H1 (cell line): ENCODE data around the gene UROD. TPM values are rescaled to one million over a fixed set of nuclear protein-coding genes. Genes with fewer than 3 reads are reported as not detected.

ENCODE experiments used
- CTCF ChIA-PET: fragments of 300-600 bp; sonication (Branson Sonifier 250); formaldehyde crosslinking; loops from one replicate; lab custom pipeline; 2021; ENCODE audit not compliant: partially characterized antibody; lab: Charles Lee
- POLR2A ChIA-PET: fragments of 300-600 bp; sonication (Branson Sonifier 250); formaldehyde crosslinking; loops from one replicate; lab custom pipeline; 2021; ENCODE audit warnings: inconsistent platforms; ENCODE audit not compliant: partially characterized antibody; lab: Charles Lee
- DNase-seq, 2 experiments: peaks; one replicate each; pipeline versions ENCODE4 v3.0.0 to v3.0.0-alpha.2; 2010 to 2022; ENCODE audit warnings: low spot score in 2 of 2, low read depth in 1 of 2, mixed read lengths in 1 of 2
- FAIRE-seq: peaks from 2 replicates; lab custom pipeline; 2011; peaks lifted over from hg19 to GRCh38; lab: Jason Lieb, UNC
- H2AFZ ChIP-seq: 2 replicates; pipeline ENCODE4 v1.8.1; 2012; ENCODE audit warnings: low read length, inconsistent platforms
- H2AK5ac ChIP-seq: 2 replicates; pipeline ENCODE4 v1.6.1; 2013; ENCODE audit warnings: low read depth, low read length
- H2BK120ac ChIP-seq: replicated peaks from 2 replicates; pipeline ENCODE3; 2013; ENCODE audit warnings: low read depth, low read length, inconsistent platforms
- H2BK12ac ChIP-seq: 2 replicates; pipeline ENCODE4 v1.6.1; 2013; ENCODE audit warnings: low read depth, low read length
- H2BK15ac ChIP-seq: 2 replicates; pipeline ENCODE4 v1.6.1; 2013; ENCODE audit warnings: low read length
- H2BK20ac ChIP-seq: 2 replicates; pipeline ENCODE4 v1.6.1; 2013; ENCODE audit warnings: low read length
- H2BK5ac ChIP-seq: 2 replicates; pipeline ENCODE4 v1.6.1; 2013; ENCODE audit warnings: low read depth, low read length
- H3K14ac ChIP-seq: 2 replicates; pipeline ENCODE4 v1.6.1; 2013; ENCODE audit warnings: inconsistent platforms; ENCODE audit not compliant: insufficient read length
- H3K18ac ChIP-seq: 2 replicates; pipeline ENCODE4 v1.6.1; 2013; ENCODE audit warnings: low read length; ENCODE audit errors: extremely low read depth
- H3K23ac ChIP-seq: 2 replicates; pipeline ENCODE4 v1.6.1; 2013; ENCODE audit warnings: inconsistent platforms; ENCODE audit not compliant: insufficient read length
- H3K23me2 ChIP-seq: 2 replicates; pipeline ENCODE4 v1.6.1; 2013; ENCODE audit warnings: low read depth, low read length
- H3K27ac ChIP-seq: 2 replicates; pipeline ENCODE4 v1.6.1; 2011; ENCODE audit warnings: low read depth, low read length, inconsistent platforms
- H3K27me3 ChIP-seq, 4 experiments: replicated peaks in 1 of 4; 1 replicate in 1 of 4; 2 replicates in 3 of 4; pipeline versions ENCODE4 v1.6.1 to v1.8.1; 2011 to 2013; ENCODE audit warnings: low read length in 3 of 4, mild to moderate bottlenecking in 3 of 4, inconsistent platforms in 2 of 4, mixed read lengths in 2 of 4, moderate library complexity in 1 of 4; ENCODE audit not compliant: control insufficient read depth in 3 of 4, insufficient read depth in 3 of 4; ENCODE audit errors: extremely low read depth in 1 of 4
- H3K36me3 ChIP-seq, 4 experiments: 2 replicates each; pipeline versions ENCODE4 v1.6.1 to v1.8.1; 2011 to 2013; ENCODE audit warnings: mild to moderate bottlenecking in 4 of 4, low read length in 3 of 4, moderate library complexity in 2 of 4, control low read depth in 1 of 4, inconsistent platforms in 1 of 4; ENCODE audit not compliant: insufficient read depth in 4 of 4, control insufficient read depth in 2 of 4
- H3K4ac ChIP-seq: replicated peaks from 2 replicates; pipeline ENCODE3; 2013; ENCODE audit warnings: low read length, low read depth, mixed read lengths, inconsistent platforms; ENCODE audit not compliant: insufficient read length
- H3K4me1 ChIP-seq, 4 experiments: replicated peaks in 1 of 4; 1 replicate in 1 of 4; 2 replicates in 3 of 4; pipeline versions ENCODE4 v1.6.1 to v1.8.1; 2011 to 2013; ENCODE audit warnings: low read length in 3 of 4, inconsistent platforms in 2 of 4, mixed read lengths in 1 of 4; ENCODE audit not compliant: insufficient read depth in 4 of 4, control insufficient read depth in 3 of 4
- H3K4me2 ChIP-seq, 2 experiments: 2 replicates each; pipeline versions ENCODE4 v1.6.1 to v1.8.1; 2011 to 2013; ENCODE audit warnings: low read depth in 2 of 2, low read length in 2 of 2, control low read depth in 1 of 2, inconsistent platforms in 1 of 2, mild to moderate bottlenecking in 1 of 2; ENCODE audit not compliant: insufficient read depth in 1 of 2
- H3K4me3 ChIP-seq, 4 experiments: fragments of 200-600, 300-600 bp in 1 of 4; sonication (generic), shearing (Covaris generic), sonication (Bioruptor Twin) in 1 of 4; 2 replicates each; pipeline versions ENCODE4 v1.5.1 to v1.8.1; 2011 to 2016; ENCODE audit warnings: low read length in 4 of 4, low read depth in 3 of 4, control low read depth in 2 of 4, inconsistent platforms in 2 of 4, mild to moderate bottlenecking in 2 of 4, mixed read lengths in 1 of 4, moderate library complexity in 1 of 4; ENCODE audit not compliant: insufficient read depth in 2 of 4; ENCODE audit errors: extremely low read depth in 1 of 4
- H3K56ac ChIP-seq: replicated peaks from 2 replicates; pipeline ENCODE3; 2013; ENCODE audit warnings: low read depth, mild to moderate bottlenecking, mixed read lengths, low read length, inconsistent platforms; ENCODE audit not compliant: insufficient read length
- H3K79me1 ChIP-seq: 2 replicates; pipeline ENCODE4 v1.6.1; 2013; ENCODE audit warnings: low read depth, low read length, control low read depth
- H3K79me2 ChIP-seq, 2 experiments: 2 replicates each; pipeline versions ENCODE4 v1.6.1 to v1.8.1; 2012 to 2013; ENCODE audit warnings: low read length in 2 of 2, mild to moderate bottlenecking in 2 of 2, inconsistent platforms in 1 of 2; ENCODE audit not compliant: insufficient read depth in 2 of 2, control insufficient read depth in 1 of 2
- H3K9ac ChIP-seq, 4 experiments: replicated peaks in 1 of 4; 1 replicate in 1 of 4; 2 replicates in 3 of 4; pipeline versions ENCODE4 v1.6.1 to v1.8.1; 2011 to 2013; ENCODE audit warnings: low read depth in 3 of 4, low read length in 3 of 4, control low read depth in 2 of 4, mild to moderate bottlenecking in 2 of 4, moderate library complexity in 2 of 4, inconsistent platforms in 1 of 4; ENCODE audit errors: extremely low read depth in 1 of 4
- H3K9me3 ChIP-seq, 2 experiments: 2 replicates each; pipeline versions ENCODE4 v1.6.1 to v1.8.1; 2012 to 2013; ENCODE audit warnings: mild to moderate bottlenecking in 2 of 2, moderate library complexity in 2 of 2, control low read depth in 1 of 2, inconsistent platforms in 1 of 2, low read depth in 1 of 2, low read length in 1 of 2, mixed read lengths in 1 of 2; ENCODE audit not compliant: insufficient read depth in 2 of 2
- H4K20me1 ChIP-seq, 2 experiments: replicated peaks in 1 of 2; 2 replicates each; pipeline versions ENCODE3 to v1.8.1; 2011 to 2013; ENCODE audit warnings: inconsistent platforms in 2 of 2, low read length in 2 of 2, mild to moderate bottlenecking in 1 of 2; ENCODE audit not compliant: insufficient read depth in 2 of 2, control insufficient read depth in 1 of 2
- H4K5ac ChIP-seq: 2 replicates; pipeline ENCODE4 v1.6.1; 2013; ENCODE audit warnings: low read length, low read depth, mixed read lengths, inconsistent platforms; ENCODE audit not compliant: insufficient read length
- H4K8ac ChIP-seq: 2 replicates; pipeline ENCODE4 v1.8.0; 2013; ENCODE audit warnings: mild to moderate bottlenecking, moderate library complexity, low read length, inconsistent platforms; ENCODE audit not compliant: insufficient read depth; ENCODE audit errors: extremely low read depth
- H4K91ac ChIP-seq: replicated peaks from 2 replicates; pipeline ENCODE3; 2013; ENCODE audit warnings: low read length, mixed read lengths, inconsistent platforms; ENCODE audit not compliant: insufficient read length
- ASH2L ChIP-seq: fragments of 200-600, 300-600 bp; sonication (generic); IDR thresholded peaks from one replicate; pipeline ENCODE4 v1.7.1; 2017; ENCODE audit warnings: low read length
- CBX5 ChIP-seq: fragments of 300-800, 300-1000 bp; sonication (generic); IDR thresholded peaks from 2 replicates; pipeline ENCODE4 v1.7.1; 2016; ENCODE audit warnings: antibody characterized with exemption, low read length, low read depth
- CBX8 ChIP-seq: fragments of 300-800, 300-1000 bp; sonication (generic); IDR thresholded peaks from 2 replicates; pipeline ENCODE4 v1.7.1; 2016; ENCODE audit warnings: low read depth, low read length, borderline replicate concordance
- EZH2 ChIP-seq: fragments of 200-600 bp; sonication (generic); IDR thresholded peaks from 2 replicates; pipeline ENCODE4 v1.7.1; 2012; ENCODE audit warnings: low read depth, mild to moderate bottlenecking, moderate library complexity, low read length, inconsistent platforms; ENCODE audit not compliant: severe bottlenecking
- JUN ChIP-seq: IDR thresholded peaks from 2 replicates; pipeline ENCODE4 v1.6.1; 2011; ENCODE audit warnings: low read depth, mild to moderate bottlenecking, improper control_type of control experiment, low read length
- JUND ChIP-seq: IDR thresholded peaks from 2 replicates; pipeline ENCODE4 v1.6.1; 2011; ENCODE audit warnings: mild to moderate bottlenecking, improper control_type of control experiment, low read length
- KDM1A ChIP-seq: fragments of 200-600, 300-600 bp; sonication (generic); IDR thresholded peaks from 2 replicates; pipeline ENCODE4 v1.7.1; 2016; ENCODE audit warnings: mild to moderate bottlenecking, low read length, borderline replicate concordance
- KDM4A ChIP-seq: IDR thresholded peaks from one replicate; pipeline ENCODE4 v1.7.1; 2012; ENCODE audit warnings: low read depth, mild to moderate bottlenecking, moderate library complexity, low read length, inconsistent platforms; ENCODE audit not compliant: severe bottlenecking
- SP1 ChIP-seq: IDR thresholded peaks from 2 replicates; pipeline ENCODE4 v1.6.1; 2011; ENCODE audit warnings: low read depth, low read length
- SP2 ChIP-seq: IDR thresholded peaks from 2 replicates; pipeline ENCODE4 v1.6.1; 2012; ENCODE audit warnings: mild to moderate bottlenecking, low read length, inconsistent platforms
- ZNF274 ChIP-seq: IDR thresholded peaks from 2 replicates; pipeline ENCODE4 v1.7.0; 2012; ENCODE audit warnings: low read length, borderline replicate concordance; ENCODE audit errors: extremely low read depth
- WGBS, 2 experiments: shearing (Covaris generic) in 1 of 2; methylation state at CpG; one replicate each; pipeline versions ENCODE4 v1.1.6 to v1.1.7; 2013 to 2015; ENCODE audit warnings: low lambda C conversion rate in 2 of 2, mixed read lengths in 2 of 2, inconsistent platforms in 1 of 2, low coverage in 1 of 2, missing lambda C conversion rate in 1 of 2; ENCODE audit not compliant: insufficient replicate concordance in 2 of 2, insufficient coverage in 1 of 2, insufficient read length in 1 of 2; ENCODE audit errors: extremely low coverage in 1 of 2, missing lambda C conversion rate in 1 of 2; 5-methylcytosine and 5-hydroxymethylcytosine counted together
- polyA plus RNA-seq, 7 experiments: library from polyadenylated mRNA; depleted of rRNA in 3 of 7; stranded (reverse) in 5 of 7; unstranded in 2 of 7; fragments of >200 nt in 5 of 7; fragments of 200-250 nt in 2 of 7; gene quantifications; 1 replicate in 5 of 7; 2 replicates in 1 of 7; 4 replicates in 1 of 7; pipeline versions ENCODE4 v1.2.1 to v1.2.3, GENCODE V29; 2011 to 2013; ENCODE audit warnings: missing spikeins in 2 of 7, mixed read lengths in 2 of 7
- total RNA-seq: library from RNA; stranded (reverse); fragmentation: NEBNext Ultra II Directional; extraction: Animal tissue kit (Norgen Biotek cat#: 25700); gene quantifications from 2 replicates; pipeline ENCODE4 v1.2.1, GENCODE V29; 2021
- TF ChIP-seq, protein P1 (sequence below): IDR thresholded peaks from 2 replicates; pipeline ENCODE4 v1.6.1; 2012; ENCODE audit warnings: inconsistent platforms

Gene UROD
- total and polyA plus RNA-seq, 2 of the 8 experiments (the other 6 are each of a cell fraction or from before 2014, with no cell fraction given) = 86.6 to 220 TPM

DNA sequence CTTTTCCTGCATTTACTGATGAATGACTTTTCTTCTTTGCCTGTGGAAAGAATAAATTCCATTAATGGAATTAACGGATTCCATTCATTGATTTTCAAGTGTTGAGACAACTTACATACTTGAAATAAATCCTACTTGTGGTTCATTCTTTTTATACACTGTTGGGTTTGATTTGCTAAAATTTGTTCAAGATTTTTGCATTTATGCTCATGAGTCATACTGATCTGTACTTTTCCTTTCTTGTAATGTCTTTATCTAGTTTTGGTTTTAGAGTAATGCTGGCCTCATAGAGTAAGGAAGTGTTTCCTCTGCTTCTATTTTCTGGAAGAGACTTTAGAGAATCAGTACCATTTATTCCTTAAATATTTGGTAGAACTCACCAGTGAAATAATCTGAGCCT, 14.4 kb downstream of the UROD start:
- ChIA-PET CTCF (no interaction called here), POLR2A (interaction anchor here (0.7 kb wide), 1 partner anchor 14 kb away, joined by 3 read pairs; no protein-coding TSS in a partner anchor)
- H2BK120ac ChIP-seq = no peak overlapping the region
- H2BK12ac ChIP-seq = no peak overlapping the region
- H3K14ac ChIP-seq = no peak overlapping the region
- DNase-seq (no peak), FAIRE-seq (no peak)
- H3K27ac ChIP-seq = no peak overlapping the region
- H3K4me2 ChIP-seq = no peak overlapping the region
- no peak overlapping the region for H2AFZ ChIP-seq
- H3K23me2 ChIP-seq = no peaks in the 10 kb centered on the region
- H3K4me1 ChIP-seq = no peaks in the 10 kb centered on the region
- no peak overlapping the region for H3K18ac ChIP-seq
- no peak overlapping the region for H3K4ac ChIP-seq
- no peaks in the 10 kb centered on the region for H3K9me3 ChIP-seq
- no peak overlapping the region for H4K8ac ChIP-seq
- H4K91ac ChIP-seq = no peak overlapping the region
- no peak overlapping the region for H3K9ac ChIP-seq
- TF ChIP-seq, protein P1, sequence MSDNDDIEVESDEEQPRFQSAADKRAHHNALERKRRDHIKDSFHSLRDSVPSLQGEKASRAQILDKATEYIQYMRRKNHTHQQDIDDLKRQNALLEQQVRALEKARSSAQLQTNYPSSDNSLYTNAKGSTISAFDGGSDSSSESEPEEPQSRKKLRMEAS = no peak
- TF ChIP-seq JUN = no peak
- no peak for TF ChIP-seq SP2
- TF ChIP-seq KDM4A = no peak
- TF ChIP-seq ZNF274 = no peak
- TF ChIP-seq CBX5 = no peak
- TF ChIP-seq EZH2 = no peak
- TF ChIP-seq JUND = no peak
- TF ChIP-seq KDM1A = no peak
- TF ChIP-seq SP1 = no peak
- no peak for TF ChIP-seq CBX8
- no peak for TF ChIP-seq ASH2L
- no peaks in the 10 kb centered on the region for H4K20me1 ChIP-seq
- no peak overlapping the region for H3K4me3 ChIP-seq
- 84% methylated on average over 1 of the region's 1 CpG; no CpG with 5 or more reads in 1 of the 2 experiments for WGBS, 2 experiments
- no peak overlapping the region for H3K56ac ChIP-seq
- H3K36me3 ChIP-seq = no peaks in the 10 kb centered on the region
- no peaks in the 10 kb centered on the region for H3K79me2 ChIP-seq
- no peak overlapping the region for H2AK5ac ChIP-seq
- no peaks in the 10 kb centered on the region for H3K79me1 ChIP-seq
- no peak overlapping the region for H2BK5ac ChIP-seq
- H3K23ac ChIP-seq = no peak overlapping the region
- H4K5ac ChIP-seq = no peak overlapping the region
- no peaks in the 10 kb centered on the region for H3K27me3 ChIP-seq
- no peak overlapping the region for H2BK20ac ChIP-seq
- no peak overlapping the region for H2BK15ac ChIP-seq
